Activated naive CD8-positive, alpha-beta T cell treated with anti-CD3 and anti-CD28 coated beads, Interleukin-2, amount 10 ng/mL, durations not matched to agents 7 days and 5 days (primary cell): ENCODE results near the gene PRSS21. TPM values are rescaled to one million over a fixed set of nuclear protein-coding genes. Genes with fewer than 3 reads are reported as not detected.

ENCODE experiments used
- ATAC-seq: fragments of 150-1000 bp; cut with Tn5 transposase; one replicate; pipeline ENCODE4 v1.10.0; 2021; ENCODE audit warnings: low read depth, moderate library complexity
- POLR2A ChIA-PET: fragments of 350-600 bp; sonication (Branson Sonifier 250); formaldehyde crosslinking; loops from one replicate; lab custom pipeline; 2021; ENCODE audit warnings: antibody characterized with exemption; lab: Charles Lee
- DNase-seq: peaks from one replicate; pipeline ENCODE4 v3.0.0; 2021
- H3K27ac Mint-ChIP-seq: one replicate; pipeline ENCODE4 v1.8.0; 2022; ENCODE audit warnings: mild to moderate bottlenecking, mixed read lengths
- H3K27me3 Mint-ChIP-seq: one replicate; pipeline ENCODE4 v1.8.0; 2022; ENCODE audit warnings: mild to moderate bottlenecking, moderate library complexity, mixed read lengths
- H3K36me3 Mint-ChIP-seq: one replicate; pipeline ENCODE4 v1.8.0; 2021; ENCODE audit warnings: mild to moderate bottlenecking, mixed read lengths
- H3K4me1 Mint-ChIP-seq: one replicate; pipeline ENCODE4 v1.8.0; 2021; ENCODE audit warnings: mixed read lengths
- H3K4me3 Mint-ChIP-seq: one replicate; pipeline ENCODE4 v1.8.0; 2022; ENCODE audit warnings: mild to moderate bottlenecking, moderate library complexity, mixed read lengths
- H3K9me3 Mint-ChIP-seq: one replicate; pipeline ENCODE4 v1.8.0; 2021; ENCODE audit warnings: mixed read lengths
- total RNA-seq, 2 experiments: library from RNA; stranded (reverse); gene quantifications; one replicate each; pipeline ENCODE4 v1.2.3, GENCODE V29; 2021

The PRSS21 gene
- total RNA-seq, 2 experiments from 2014 or later, result 5.6 to 6.9 TPM

- no peak for ATAC-seq
- Mint-ChIP-seq H3K36me3 (no peaks in the 10 kb centered on the region), H3K4me1 (peaks cover 5% of the 10 kb centered on the region), H3K27me3 (peaks cover 10% of the 10 kb centered on the region), H3K9me3 (no peaks in the 10 kb centered on the region), H3K27ac (peak overlapping the region; percentile 62), H3K4me3 (peak overlapping the region; percentile 75)
- DNase-seq, result no peak
- POLR2A ChIA-PET, result no interaction called here
These were observed 32.5 kb upstream of the PRSS21 start for GRCh38 chr16:2784358-2785100.

GRCh38 chr16:2785101-2785991 lies 31.7 kb upstream of the PRSS21 start:
- POLR2A ChIA-PET, result no interaction called here
- peak overlapping the region; percentile 62 for H3K27ac Mint-ChIP-seq
- H3K4me3 Mint-ChIP-seq, result peak overlapping the region; percentile 75

GRCh38 chr16:2786061-2786825 lies 30.8 kb upstream of the PRSS21 start:
- POLR2A ChIA-PET, result no interaction called here
- Mint-ChIP-seq H3K4me1 (peaks cover 5% of the 10 kb centered on the region), H3K9me3 (no peaks in the 10 kb centered on the region), H3K27ac (no peak overlapping the region), H3K4me3 (peak overlapping the region; percentile 25), H3K27me3 (peaks cover 16% of the 10 kb centered on the region), H3K36me3 (no peaks in the 10 kb centered on the region)
- DNase-seq (no peak), ATAC-seq (no peak)

More at GRCh38 chr16:2785101-2785991, 31.7 kb upstream of the PRSS21 start:
- H3K9me3 Mint-ChIP-seq, result no peaks in the 10 kb centered on the region
- H3K36me3 Mint-ChIP-seq, result no peaks in the 10 kb centered on the region
- DNase-seq (peak; percentile 62), ATAC-seq (peak; percentile 61)
- H3K4me1 Mint-ChIP-seq, result peaks cover 5% of the 10 kb centered on the region
- peaks cover 11% of the 10 kb centered on the region for H3K27me3 Mint-ChIP-seq

- no peak overlapping the region for H3K27ac Mint-ChIP-seq
- no peak for ATAC-seq
- no peak for DNase-seq
- no peaks in the 10 kb centered on the region for H3K9me3 Mint-ChIP-seq
- H3K27me3 Mint-ChIP-seq, result peaks cover 19% of the 10 kb centered on the region
- POLR2A ChIA-PET, result no interaction called here
- H3K36me3 Mint-ChIP-seq, result no peaks in the 10 kb centered on the region
- H3K4me1 Mint-ChIP-seq, result peaks cover 5% of the 10 kb centered on the region
- H3K4me3 Mint-ChIP-seq, result no peak overlapping the region
These were observed 30.2 kb upstream of the PRSS21 start for GRCh38 chr16:2786826-2787151.

GRCh38 chr16:2787406-2787805 lies 29.6 kb upstream of the PRSS21 start, which contains the start of gene PRSS33:
Gene PRSS33 (minus strand): TSS chr16:2787560. CDS start chr16:2786547, 1,013 bp downstream.
- POLR2A ChIA-PET, result no interaction called here

GRCh38 chr16:2787961-2788360 lies 29.1 kb upstream of the PRSS21 start:
- DNase-seq, result no peak
- Mint-ChIP-seq H3K27ac (no peak overlapping the region), H3K36me3 (no peaks in the 10 kb centered on the region), H3K4me3 (no peak overlapping the region), H3K9me3 (no peaks in the 10 kb centered on the region), H3K27me3 (peaks cover 20% of the 10 kb centered on the region), H3K4me1 (peaks cover 5% of the 10 kb centered on the region)
- POLR2A ChIA-PET, result no interaction called here
- no peak for ATAC-seq

More at GRCh38 chr16:2787406-2787805, 29.6 kb upstream of the PRSS21 start, which contains the start of gene PRSS33:
- DNase-seq (no peak), ATAC-seq (no peak)
- Mint-ChIP-seq H3K27ac (peak within 1 kb of the TSS; percentile 42), H3K4me3 (peak within 1 kb of the TSS; percentile 32), H3K27me3 (peaks cover 19% of the 10 kb centered on the region), H3K9me3 (no peaks in the 10 kb centered on the region), H3K4me1 (peaks cover 5% of the 10 kb centered on the region), H3K36me3 (no peaks in the 10 kb centered on the region)

GRCh38 chr16:2790631-2791030 lies 26.4 kb upstream of the PRSS21 start:
- Mint-ChIP-seq H3K36me3 (no peaks in the 10 kb centered on the region), H3K27me3 (peaks cover 30% of the 10 kb centered on the region), H3K4me1 (peaks cover 3% of the 10 kb centered on the region), H3K27ac (no peak overlapping the region), H3K9me3 (no peaks in the 10 kb centered on the region), H3K4me3 (no peak overlapping the region)
- ATAC-seq (no peak), DNase-seq (peak; percentile 1)
- POLR2A ChIA-PET, result interaction anchor here (0.7 kb wide), 1 partner anchor 1141 kb away, joined by 5 read pairs; no protein-coding TSS in a partner anchor

GRCh38 chr16:2791174-2791573 lies 25.9 kb upstream of the PRSS21 start:
- DNase-seq (peak; percentile 7), ATAC-seq (no peak)
- Mint-ChIP-seq H3K4me3 (no peak overlapping the region), H3K9me3 (no peaks in the 10 kb centered on the region), H3K27me3 (peaks cover 34% of the 10 kb centered on the region), H3K27ac (no peak overlapping the region), H3K36me3 (no peaks in the 10 kb centered on the region), H3K4me1 (peaks cover 3% of the 10 kb centered on the region)
- POLR2A ChIA-PET, result no interaction called here

- no peaks in the 10 kb centered on the region for H3K9me3 Mint-ChIP-seq
- POLR2A ChIA-PET, result no interaction called here
- ATAC-seq, result no peak
- H3K27ac Mint-ChIP-seq, result no peak overlapping the region
- H3K4me1 Mint-ChIP-seq, result no peaks in the 10 kb centered on the region
- H3K27me3 Mint-ChIP-seq, result peaks cover 40% of the 10 kb centered on the region
- DNase-seq, result no peak
- H3K36me3 Mint-ChIP-seq, result no peaks in the 10 kb centered on the region
- no peak overlapping the region for H3K4me3 Mint-ChIP-seq
These were observed 24.1 kb upstream of the PRSS21 start for GRCh38 chr16:2792940-2793339.

GRCh38 chr16:2795395-2796143 lies 21.5 kb upstream of the PRSS21 start:
- Mint-ChIP-seq H3K27me3 (peaks cover 33% of the 10 kb centered on the region), H3K27ac (no peak overlapping the region), H3K4me3 (no peak overlapping the region), H3K36me3 (no peaks in the 10 kb centered on the region), H3K4me1 (no peaks in the 10 kb centered on the region), H3K9me3 (no peaks in the 10 kb centered on the region)
- ATAC-seq, result no peak
- DNase-seq, result no peak
- POLR2A ChIA-PET, result no interaction called here

GRCh38 chr16:2798723-2799204 lies 18.3 kb upstream of the PRSS21 start:
- no peak for ATAC-seq
- Mint-ChIP-seq H3K27ac (no peak overlapping the region), H3K9me3 (peaks cover under 1% of the 10 kb centered on the region), H3K4me3 (no peak overlapping the region), H3K27me3 (peaks cover 28% of the 10 kb centered on the region), H3K36me3 (no peaks in the 10 kb centered on the region), H3K4me1 (no peaks in the 10 kb centered on the region)
- POLR2A ChIA-PET, result no interaction called here
- peak; percentile 11 for DNase-seq

GRCh38 chr16:2799205-2799858 lies 17.7 kb upstream of the PRSS21 start:
- Mint-ChIP-seq H3K9me3 (peaks cover 3% of the 10 kb centered on the region), H3K27me3 (peaks cover 31% of the 10 kb centered on the region), H3K4me1 (no peaks in the 10 kb centered on the region), H3K4me3 (no peak overlapping the region), H3K36me3 (no peaks in the 10 kb centered on the region), H3K27ac (no peak overlapping the region)
- POLR2A ChIA-PET, result no interaction called here
- DNase-seq (no peak), ATAC-seq (no peak)
